ENCODE measurements around the gene ZNF487. TPM values are rescaled to one million over a fixed set of nuclear protein-coding genes. Genes with fewer than 3 reads are reported as not detected.

Gene ZNF487
- total and polyA plus RNA-seq, 2 of the 13 experiments (the other 11 are each of a cell fraction or from before 2014, with no cell fraction given): 7.4 to 8.8 TPM

DNA sequence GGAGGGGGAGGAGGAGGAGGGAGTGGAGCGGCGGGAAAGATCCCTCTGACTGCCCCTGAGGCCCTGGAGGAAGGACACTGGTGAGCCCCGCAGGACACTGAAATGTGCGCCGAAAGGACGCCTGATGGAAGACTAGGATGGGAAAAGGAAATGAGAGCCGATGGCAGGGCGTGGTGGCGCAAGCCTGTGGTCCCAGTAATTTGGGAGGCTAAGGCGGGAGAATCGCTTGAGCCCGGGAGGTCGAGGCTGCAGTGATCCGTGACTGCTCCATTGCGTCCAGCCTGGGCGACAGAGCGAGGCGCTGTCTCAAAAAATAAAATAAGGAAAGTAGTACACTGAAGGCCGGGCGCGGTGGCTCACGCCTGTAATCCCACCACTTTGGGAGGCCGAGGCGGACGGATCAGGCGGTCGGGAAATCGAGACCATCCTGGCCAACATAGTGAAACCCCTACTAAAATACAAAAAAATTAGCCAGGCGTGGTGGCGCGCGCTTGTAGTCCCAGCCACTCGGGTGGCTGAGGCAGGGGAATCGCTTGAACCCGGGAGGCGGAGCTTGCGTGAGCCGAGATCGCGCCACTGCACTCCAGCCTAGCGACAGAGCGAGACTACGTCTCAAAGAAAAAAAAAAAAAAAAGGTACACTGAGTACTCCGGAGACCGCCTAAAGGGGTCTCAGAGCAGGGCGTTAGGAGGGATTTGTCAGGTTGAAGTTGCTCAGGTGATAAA is 27.4 kb upstream of the ZNF487 start (continued):
- TF ChIP-seq, protein P1, sequence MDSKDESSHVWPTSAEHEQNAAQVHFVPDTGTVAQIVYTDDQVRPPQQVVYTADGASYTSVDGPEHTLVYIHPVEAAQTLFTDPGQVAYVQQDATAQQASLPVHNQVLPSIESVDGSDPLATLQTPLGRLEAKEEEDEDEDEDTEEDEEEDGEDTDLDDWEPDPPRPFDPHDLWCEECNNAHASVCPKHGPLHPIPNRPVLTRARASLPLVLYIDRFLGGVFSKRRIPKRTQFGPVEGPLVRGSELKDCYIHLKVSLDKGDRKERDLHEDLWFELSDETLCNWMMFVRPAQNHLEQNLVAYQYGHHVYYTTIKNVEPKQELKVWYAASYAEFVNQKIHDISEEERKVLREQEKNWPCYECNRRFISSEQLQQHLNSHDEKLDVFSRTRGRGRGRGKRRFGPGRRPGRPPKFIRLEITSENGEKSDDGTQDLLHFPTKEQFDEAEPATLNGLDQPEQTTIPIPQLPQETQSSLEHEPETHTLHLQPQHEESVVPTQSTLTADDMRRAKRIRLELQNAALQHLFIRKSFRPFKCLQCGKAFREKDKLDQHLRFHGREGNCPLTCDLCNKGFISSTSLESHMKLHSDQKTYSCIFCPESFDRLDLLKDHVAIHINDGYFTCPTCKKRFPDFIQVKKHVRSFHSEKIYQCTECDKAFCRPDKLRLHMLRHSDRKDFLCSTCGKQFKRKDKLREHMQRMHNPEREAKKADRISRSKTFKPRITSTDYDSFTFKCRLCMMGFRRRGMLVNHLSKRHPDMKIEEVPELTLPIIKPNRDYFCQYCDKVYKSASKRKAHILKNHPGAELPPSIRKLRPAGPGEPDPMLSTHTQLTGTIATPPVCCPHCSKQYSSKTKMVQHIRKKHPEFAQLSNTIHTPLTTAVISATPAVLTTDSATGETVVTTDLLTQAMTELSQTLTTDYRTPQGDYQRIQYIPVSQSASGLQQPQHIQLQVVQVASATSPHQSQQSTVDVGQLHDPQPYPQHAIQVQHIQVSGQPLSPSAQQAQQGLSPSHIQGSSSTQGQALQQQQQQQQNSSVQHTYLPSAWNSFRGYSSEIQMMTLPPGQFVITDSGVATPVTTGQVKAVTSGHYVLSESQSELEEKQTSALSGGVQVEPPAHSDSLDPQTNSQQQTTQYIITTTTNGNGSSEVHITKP (CRISPR knock-in tag; IDR thresholded peaks at IDR 0.05; ENCODE audit: low read depth): peak; percentile 24; the same call in 1 of the 2 replicates
- TF ChIP-seq, protein P2, sequence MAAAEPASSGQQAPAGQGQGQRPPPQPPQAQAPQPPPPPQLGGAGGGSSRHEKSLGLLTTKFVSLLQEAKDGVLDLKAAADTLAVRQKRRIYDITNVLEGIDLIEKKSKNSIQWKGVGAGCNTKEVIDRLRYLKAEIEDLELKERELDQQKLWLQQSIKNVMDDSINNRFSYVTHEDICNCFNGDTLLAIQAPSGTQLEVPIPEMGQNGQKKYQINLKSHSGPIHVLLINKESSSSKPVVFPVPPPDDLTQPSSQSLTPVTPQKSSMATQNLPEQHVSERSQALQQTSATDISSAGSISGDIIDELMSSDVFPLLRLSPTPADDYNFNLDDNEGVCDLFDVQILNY (CRISPR knock-in tag; conservative IDR thresholded peaks at IDR 0.05): no peak
- TF ChIP-seq ZNF709 (CRISPR knock-in tag; IDR thresholded peaks at IDR 0.05) (0 out of 2 replicates have a peak, but pooled peaks have one; percentile 8), MAZ (IDR thresholded peaks at IDR 0.05; ENCODE audit: borderline replicate concordance, low read depth, low read length) (peak; percentile 73; the same call in 1 of the 2 replicates), MAZ (CRISPR knock-in tag; IDR thresholded peaks at IDR 0.05; ENCODE audit: low read depth) (no peak), ZFX (CRISPR knock-in tag; IDR thresholded peaks at IDR 0.05; ENCODE audit: low read depth) (no peak), ZNF572 (CRISPR knock-in tag; IDR thresholded peaks at IDR 0.05) (no peak), KDM5B (CRISPR knock-in tag; IDR thresholded peaks at IDR 0.05; ENCODE audit: borderline replicate concordance) (0 out of 2 replicates have a peak, but pooled peaks have one; percentile 22), ZNF235 (CRISPR knock-in tag; IDR thresholded peaks at IDR 0.05; ENCODE audit: borderline replicate concordance) (0 out of 2 replicates have a peak, but pooled peaks have one; percentile 38), ZNF589 (CRISPR knock-in tag; conservative IDR thresholded peaks at IDR 0.05) (no peak; the same call in 1 of the 2 replicates), ZBTB7B (CRISPR knock-in tag; IDR thresholded peaks at IDR 0.05) (no peak), ZNF75D (CRISPR knock-in tag; IDR thresholded peaks at IDR 0.05; ENCODE audit: borderline replicate concordance) (no peak), ZNF776 (CRISPR knock-in tag; IDR thresholded peaks at IDR 0.05) (no peak), ZNF674 (CRISPR knock-in tag; IDR thresholded peaks at IDR 0.05; ENCODE audit: low read depth) (no peak)
- TF ChIP-seq, protein P3, sequence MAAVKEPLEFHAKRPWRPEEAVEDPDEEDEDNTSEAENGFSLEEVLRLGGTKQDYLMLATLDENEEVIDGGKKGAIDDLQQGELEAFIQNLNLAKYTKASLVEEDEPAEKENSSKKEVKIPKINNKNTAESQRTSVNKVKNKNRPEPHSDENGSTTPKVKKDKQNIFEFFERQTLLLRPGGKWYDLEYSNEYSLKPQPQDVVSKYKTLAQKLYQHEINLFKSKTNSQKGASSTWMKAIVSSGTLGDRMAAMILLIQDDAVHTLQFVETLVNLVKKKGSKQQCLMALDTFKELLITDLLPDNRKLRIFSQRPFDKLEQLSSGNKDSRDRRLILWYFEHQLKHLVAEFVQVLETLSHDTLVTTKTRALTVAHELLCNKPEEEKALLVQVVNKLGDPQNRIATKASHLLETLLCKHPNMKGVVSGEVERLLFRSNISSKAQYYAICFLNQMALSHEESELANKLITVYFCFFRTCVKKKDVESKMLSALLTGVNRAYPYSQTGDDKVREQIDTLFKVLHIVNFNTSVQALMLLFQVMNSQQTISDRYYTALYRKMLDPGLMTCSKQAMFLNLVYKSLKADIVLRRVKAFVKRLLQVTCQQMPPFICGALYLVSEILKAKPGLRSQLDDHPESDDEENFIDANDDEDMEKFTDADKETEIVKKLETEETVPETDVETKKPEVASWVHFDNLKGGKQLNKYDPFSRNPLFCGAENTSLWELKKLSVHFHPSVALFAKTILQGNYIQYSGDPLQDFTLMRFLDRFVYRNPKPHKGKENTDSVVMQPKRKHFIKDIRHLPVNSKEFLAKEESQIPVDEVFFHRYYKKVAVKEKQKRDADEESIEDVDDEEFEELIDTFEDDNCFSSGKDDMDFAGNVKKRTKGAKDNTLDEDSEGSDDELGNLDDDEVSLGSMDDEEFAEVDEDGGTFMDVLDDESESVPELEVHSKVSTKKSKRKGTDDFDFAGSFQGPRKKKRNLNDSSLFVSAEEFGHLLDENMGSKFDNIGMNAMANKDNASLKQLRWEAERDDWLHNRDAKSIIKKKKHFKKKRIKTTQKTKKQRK (IDR thresholded peaks at IDR 0.05; ENCODE audit: low read length): no peak
- TF ChIP-seq, protein P4, sequence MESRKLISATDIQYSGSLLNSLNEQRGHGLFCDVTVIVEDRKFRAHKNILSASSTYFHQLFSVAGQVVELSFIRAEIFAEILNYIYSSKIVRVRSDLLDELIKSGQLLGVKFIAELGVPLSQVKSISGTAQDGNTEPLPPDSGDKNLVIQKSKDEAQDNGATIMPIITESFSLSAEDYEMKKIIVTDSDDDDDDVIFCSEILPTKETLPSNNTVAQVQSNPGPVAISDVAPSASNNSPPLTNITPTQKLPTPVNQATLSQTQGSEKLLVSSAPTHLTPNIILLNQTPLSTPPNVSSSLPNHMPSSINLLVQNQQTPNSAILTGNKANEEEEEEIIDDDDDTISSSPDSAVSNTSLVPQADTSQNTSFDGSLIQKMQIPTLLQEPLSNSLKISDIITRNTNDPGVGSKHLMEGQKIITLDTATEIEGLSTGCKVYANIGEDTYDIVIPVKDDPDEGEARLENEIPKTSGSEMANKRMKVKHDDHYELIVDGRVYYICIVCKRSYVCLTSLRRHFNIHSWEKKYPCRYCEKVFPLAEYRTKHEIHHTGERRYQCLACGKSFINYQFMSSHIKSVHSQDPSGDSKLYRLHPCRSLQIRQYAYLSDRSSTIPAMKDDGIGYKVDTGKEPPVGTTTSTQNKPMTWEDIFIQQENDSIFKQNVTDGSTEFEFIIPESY (CRISPR knock-in tag; IDR thresholded peaks at IDR 0.05): no peak

All from HepG2 (cell line).